Left lung (tissue), 10 donors: ENCODE results near the gene PSD. TPM values are rescaled to one million over a fixed set of nuclear protein-coding genes. Genes with fewer than 3 reads are reported as not detected.
A peak's percentile ranks its signal among the peaks of the same experiment; 100 is the strongest.

Experiments used
- ATAC-seq: fragments of 200-7000 bp; cut with Tn5 transposase; one replicate; pipeline ENCODE4 v1.9.1; 2020; ENCODE audit warnings: moderate library complexity
- DNase-seq, 4 donors: peaks; one replicate each; pipeline ENCODE4 v3.0.0-alpha.2; 2013 to 2020
- H3K27ac ChIP-seq, 2 donors: fragments of 200-600 bp; sonication (generic) in 1 of 2; one replicate each; pipeline versions ENCODE4 v1.5.0 to v1.8.0; 2020 to 2021
- H3K27me3 ChIP-seq, 2 donors: fragments of 200-600 bp; sonication (generic) in 1 of 2; one replicate each; pipeline versions ENCODE4 v1.5.0 to v1.8.0; 2020 to 2021
- H3K36me3 ChIP-seq, 2 donors: fragments of 200-600 bp; sonication (generic) in 1 of 2; one replicate each; pipeline versions ENCODE4 v1.5.0 to v1.8.0; 2020 to 2021
- H3K4me1 ChIP-seq, 2 donors: fragments of 200-600 bp; one replicate each; pipeline ENCODE4 v1.8.0; 2021
- H3K4me3 ChIP-seq, 2 donors: fragments of 200-600 bp; sonication (generic) in 1 of 2; one replicate each; pipeline versions ENCODE4 v1.5.0 to v1.8.0; 2020 to 2021; ENCODE audit warnings: mild to moderate bottlenecking in 1 of 2
- H3K9me3 ChIP-seq, 2 donors: fragments of 200-600 bp; sonication (generic) in 1 of 2; one replicate each; pipeline versions ENCODE4 v1.5.0 to v1.8.0; 2020 to 2021
- intact Hi-C, 2 donors: fragments of 100-400 bp; cut with DNase I; formaldehyde crosslinking; loops; one replicate each; pipeline versions ENCODE4 v1.11.2 to v1.14.2; 2022
- polyA plus RNA-seq, 6 donors: library from polyadenylated mRNA; unstranded; fragments of 120-200 nt; gene quantifications; one replicate each; pipeline ENCODE4 v1.2.1, GENCODE V29; 2013; ENCODE audit not compliant: insufficient read length in 6 of 6
- total RNA-seq, 2 donors: library from RNA; stranded (reverse); fragmentation: NEBNext Ultra II Directional; extraction: Animal tissue kit (Norgen Biotek cat#: 25700); gene quantifications; one replicate each; pipeline ENCODE4 v1.2.1, GENCODE V29; 2021
- TF ChIP-seq, protein P1 (sequence below), 2 donors: fragments of 200-600 bp; sonication (generic) in 1 of 2; IDR thresholded peaks; one replicate each; pipeline versions ENCODE4 v1.5.0 to v1.8.0; 2021; ENCODE audit warnings: antibody characterized with exemption in 2 of 2
- donor health status: DM: no; HTN: yes; CAD: no.
- donor health status: DM: no; HTN: no; CAD: no.

Gene PSD
- total and polyA plus RNA-seq, 8 donors: 1.4 to 15.1 (median 9.9) TPM

DNA sequence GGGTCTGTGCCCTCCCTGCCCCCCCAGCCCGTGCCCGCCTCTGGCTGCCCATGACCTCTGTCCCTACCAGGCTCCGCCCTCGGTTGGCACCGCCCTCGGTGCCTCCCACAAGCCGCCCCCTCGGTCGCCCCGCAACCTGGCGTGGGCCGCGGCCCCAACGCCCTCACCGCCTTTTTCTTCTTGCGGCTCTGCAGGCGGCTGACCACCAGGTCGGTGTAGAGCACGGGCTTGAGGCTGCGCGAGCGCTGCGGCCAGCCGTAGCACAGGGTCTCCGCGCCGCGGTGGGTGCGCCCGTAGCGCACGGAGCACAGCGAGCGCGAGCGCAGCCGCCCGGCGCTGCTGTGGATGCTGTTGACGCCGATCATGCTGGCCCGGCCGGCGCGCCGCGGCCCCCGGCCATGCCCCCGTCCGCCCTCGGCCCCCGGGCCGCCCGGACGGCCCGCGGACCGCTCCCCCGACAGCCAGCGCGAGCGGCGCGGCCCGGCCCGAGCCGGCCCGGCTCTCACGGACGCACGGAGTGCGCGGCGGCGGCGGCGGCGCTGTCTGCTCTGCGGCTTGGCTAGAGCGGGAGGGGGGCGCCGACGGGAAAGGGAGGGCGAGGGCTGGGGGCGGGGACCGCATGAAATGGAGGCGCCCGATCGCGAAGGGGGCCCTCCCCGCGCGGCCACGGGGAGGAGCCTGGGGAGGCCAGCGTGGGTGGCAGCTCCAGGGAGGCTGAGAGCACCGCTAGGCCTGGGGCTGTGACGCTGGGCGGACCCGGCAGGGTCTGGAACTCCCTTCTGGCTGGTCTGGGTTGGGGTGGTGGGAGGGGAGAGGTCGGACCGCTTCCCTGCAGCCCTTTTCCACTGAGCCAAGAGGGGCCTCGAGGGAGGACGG, 9.6 kb downstream of the PSD start:
- ATAC-seq (peak; percentile 68), DNase-seq (peak in 2 of 4 donors; percentile 80 to 84)
- intact Hi-C loops: no loop called here
- H3K9me3 ChIP-seq: no peaks in the 10 kb centered on the region
- TF ChIP-seq, protein P1, sequence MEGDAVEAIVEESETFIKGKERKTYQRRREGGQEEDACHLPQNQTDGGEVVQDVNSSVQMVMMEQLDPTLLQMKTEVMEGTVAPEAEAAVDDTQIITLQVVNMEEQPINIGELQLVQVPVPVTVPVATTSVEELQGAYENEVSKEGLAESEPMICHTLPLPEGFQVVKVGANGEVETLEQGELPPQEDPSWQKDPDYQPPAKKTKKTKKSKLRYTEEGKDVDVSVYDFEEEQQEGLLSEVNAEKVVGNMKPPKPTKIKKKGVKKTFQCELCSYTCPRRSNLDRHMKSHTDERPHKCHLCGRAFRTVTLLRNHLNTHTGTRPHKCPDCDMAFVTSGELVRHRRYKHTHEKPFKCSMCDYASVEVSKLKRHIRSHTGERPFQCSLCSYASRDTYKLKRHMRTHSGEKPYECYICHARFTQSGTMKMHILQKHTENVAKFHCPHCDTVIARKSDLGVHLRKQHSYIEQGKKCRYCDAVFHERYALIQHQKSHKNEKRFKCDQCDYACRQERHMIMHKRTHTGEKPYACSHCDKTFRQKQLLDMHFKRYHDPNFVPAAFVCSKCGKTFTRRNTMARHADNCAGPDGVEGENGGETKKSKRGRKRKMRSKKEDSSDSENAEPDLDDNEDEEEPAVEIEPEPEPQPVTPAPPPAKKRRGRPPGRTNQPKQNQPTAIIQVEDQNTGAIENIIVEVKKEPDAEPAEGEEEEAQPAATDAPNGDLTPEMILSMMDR (IDR thresholded peaks at IDR 0.05): no peak
- H3K36me3 ChIP-seq: no peaks in the 10 kb centered on the region
- H3K4me3 ChIP-seq: peak overlapping the region; percentile 25 to 36
- no peak overlapping the region for H3K27ac ChIP-seq
- peaks cover 0 to 24% of the 10 kb centered on the region in 2 donors for H3K4me1 ChIP-seq
- H3K27me3 ChIP-seq: peaks cover 34 to 73% of the 10 kb centered on the region in 2 donors

GRCh38 chr10:102408131-102408727, 10.4 kb downstream of the PSD start:
- Histone ChIP-seq H3K4me3 (peak overlapping the region; percentile 25 to 36), H3K36me3 (peaks cover 0 to 5% of the 10 kb centered on the region in 2 donors), H3K27me3 (peaks cover 34 to 66% of the 10 kb centered on the region in 2 donors), H3K27ac (no peak overlapping the region), H3K4me1 (peaks cover 0 to 24% of the 10 kb centered on the region in 2 donors), H3K9me3 (no peaks in the 10 kb centered on the region)
- no peak for ATAC-seq
- intact Hi-C loops: no loop called here
- TF ChIP-seq, protein P1 (IDR thresholded peaks at IDR 0.05): no peak
- DNase-seq: no peak

GRCh38 chr10:102407425-102408130, 11.0 kb downstream of the PSD start:
- Histone ChIP-seq H3K4me3 (no peak overlapping the region), H3K36me3 (peaks cover 0 to 12% of the 10 kb centered on the region in 2 donors), H3K4me1 (peaks cover 0 to 24% of the 10 kb centered on the region in 2 donors), H3K9me3 (no peaks in the 10 kb centered on the region), H3K27me3 (peaks cover 34 to 59% of the 10 kb centered on the region in 2 donors), H3K27ac (no peak overlapping the region)
- ATAC-seq (no peak), DNase-seq (no peak)
- TF ChIP-seq, protein P1 (IDR thresholded peaks at IDR 0.05): no peak
- intact Hi-C loops: no loop called here

DNA sequence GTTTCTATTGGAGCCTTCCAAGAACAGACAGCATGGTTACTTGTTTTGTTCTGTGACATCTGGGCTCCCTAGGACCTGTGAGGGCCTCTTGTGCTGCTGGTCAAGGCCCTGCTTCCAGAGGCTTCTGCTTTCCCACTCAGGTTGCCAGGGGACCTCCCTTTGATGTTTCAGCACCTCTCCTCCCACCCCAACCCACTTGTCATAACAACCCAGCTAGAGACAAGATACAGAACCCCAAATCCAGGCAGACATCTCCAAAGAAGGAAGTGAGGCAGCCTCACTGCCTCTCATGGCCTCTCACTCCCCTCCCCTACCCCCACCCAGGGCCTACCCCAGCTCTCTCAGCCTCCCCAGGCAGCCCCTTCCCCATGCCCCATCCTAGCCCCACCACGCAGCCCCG, 11.8 kb downstream of the PSD start:
- Histone ChIP-seq H3K27me3 (peaks cover 27 to 51% of the 10 kb centered on the region in 2 donors), H3K36me3 (peaks cover 0 to 19% of the 10 kb centered on the region in 2 donors), H3K27ac (no peak overlapping the region), H3K4me1 (peaks cover 0 to 24% of the 10 kb centered on the region in 2 donors), H3K9me3 (no peaks in the 10 kb centered on the region), H3K4me3 (no peak overlapping the region)
- TF ChIP-seq, protein P1 (IDR thresholded peaks at IDR 0.05): no peak
- intact Hi-C loops: no loop called here
- DNase-seq (no peak), ATAC-seq (no peak)
